AG04450 (cell line): ENCODE measurements around the gene MAPKBP1. TPM values are rescaled to one million over a fixed set of nuclear protein-coding genes. Genes with fewer than 3 reads are reported as not detected.

Source experiments
- CTCF ChIA-PET: fragments of 300-600, 350-600 bp; formaldehyde crosslinking; extraction: SDS; loops from one replicate; lab custom pipeline; 2022; ENCODE audit warnings: antibody characterized with exemption, inconsistent platforms; lab: Charles Lee
- POLR2A ChIA-PET: fragments of 350-600 bp; formaldehyde crosslinking; extraction: SDS; loops from one replicate; lab custom pipeline; 2021; ENCODE audit warnings: antibody characterized with exemption, inconsistent platforms; lab: Yijun Ruan, JAX
- DNase-seq: peaks from one replicate; pipeline ENCODE4 v3.0.0-alpha.2; 2011; ENCODE audit warnings: low read depth, low spot score
- H3K27ac ChIP-seq: one replicate; pipeline ENCODE4 v1.5.1; 2012; ENCODE audit warnings: low read depth, low read length, control low read depth
- H3K27me3 ChIP-seq: one replicate; pipeline ENCODE4 v1.6.0; 2012; ENCODE audit warnings: low read length; ENCODE audit not compliant: control insufficient read depth, insufficient read depth
- H3K4me3 ChIP-seq: 2 replicates; pipeline ENCODE4 v1.5.1; 2011; ENCODE audit warnings: mild to moderate bottlenecking, low read depth, low read length, control low read depth
- H3K9me3 ChIP-seq: 2 replicates; pipeline ENCODE4 v1.5.1; 2012; ENCODE audit warnings: low read length; ENCODE audit not compliant: control insufficient read depth, insufficient read depth
- CTCF ChIP-seq: IDR thresholded peaks from 2 replicates; pipeline ENCODE4 v1.5.1; 2011; ENCODE audit warnings: low read depth, low read length, control low read depth, inconsistent platforms
- polyA plus RNA-seq: library from polyadenylated mRNA; depleted of rRNA; stranded (reverse); fragments of >200 nt; gene quantifications from 2 replicates; pipeline ENCODE4 v1.2.3, GENCODE V29; 2011

Gene MAPKBP1
- polyA plus RNA-seq, 1 experiment: 6.1 TPM

- Histone ChIP-seq H3K9me3 (no peaks in the 10 kb centered on the region), H3K4me3 (no peak overlapping the region), H3K27ac (no peak overlapping the region), H3K27me3 (no peaks in the 10 kb centered on the region)
- CTCF ChIA-PET: no interaction called here
- no peak for TF ChIP-seq CTCF
- no peak for DNase-seq
- POLR2A ChIA-PET: no interaction called here
Observed at GRCh38 chr15:41756198-41756597, 18.1 kb upstream of the MAPKBP1 start.

- TF ChIP-seq CTCF: peak; percentile 75
- no peak overlapping the region for H3K4me3 ChIP-seq
- no peaks in the 10 kb centered on the region for H3K27me3 ChIP-seq
- ChIA-PET POLR2A (interaction anchor here (1.2 kb wide), 1 partner anchor 38 kb away, joined by 8 read pairs; no protein-coding TSS in a partner anchor), CTCF (interaction anchor here (0.6 to 13.1 kb wide), 19 partner anchors 10 to 1183 kb away, joined by 3 to 362 read pairs (median 7); no protein-coding TSS in a partner anchor)
- DNase-seq: peak; percentile 63
- no peaks in the 10 kb centered on the region; the same call in 1 of the 2 replicates for H3K9me3 ChIP-seq
- H3K27ac ChIP-seq: peak overlapping the region; percentile 49
Observed at GRCh38 chr15:41772720-41773331, 1.5 kb upstream of the MAPKBP1 start.

- H3K4me3 ChIP-seq: peak overlapping the region; percentile 86
- TF ChIP-seq CTCF: no peak
- POLR2A ChIA-PET: interaction anchor here (0.8 to 1.2 kb wide), 3 partner anchors 29 to 229 kb away, joined by 3 to 8 read pairs (median 3); partner anchors contain the start of gene RPAP1
- DNase-seq: no peak
- CTCF ChIA-PET: interaction anchor here (0.7 to 13.1 kb wide), 18 partner anchors 9 to 309 kb away, joined by 3 to 362 read pairs (median 8); no protein-coding TSS in a partner anchor
- H3K27ac ChIP-seq: peak overlapping the region; percentile 49
- H3K27me3 ChIP-seq: no peaks in the 10 kb centered on the region
- no peaks in the 10 kb centered on the region; the same call in 1 of the 2 replicates for H3K9me3 ChIP-seq
Observed at GRCh38 chr15:41773332-41773728, 954 bp upstream of the MAPKBP1 start.

GRCh38 chr15:41773729-41774061 lies 589 bp upstream of the MAPKBP1 start:
- CTCF ChIA-PET: interaction anchor here (0.6 to 13.1 kb wide), 26 partner anchors 9 to 308 kb away, joined by 3 to 362 read pairs (median 4); partner anchors contain the start of gene JMJD7
- Histone ChIP-seq H3K27ac (peak overlapping the region; percentile 49), H3K27me3 (no peaks in the 10 kb centered on the region), H3K9me3 (no peaks in the 10 kb centered on the region; the same call in 1 of the 2 replicates), H3K4me3 (peak overlapping the region; percentile 86)
- DNase-seq: no peak
- TF ChIP-seq CTCF: no peak
- POLR2A ChIA-PET: interaction anchor here (0.6 to 1.8 kb wide), 7 partner anchors 28 to 282 kb away, joined by 3 to 8 read pairs (median 3); partner anchors contain the start of gene RPAP1

- CTCF ChIA-PET: interaction anchor here (1.2 to 13.1 kb wide), 11 partner anchors 9 to 129 kb away, joined by 3 to 362 read pairs (median 12); partner anchors contain the start of gene JMJD7
- Histone ChIP-seq H3K9me3 (no peaks in the 10 kb centered on the region; the same call in 1 of the 2 replicates), H3K4me3 (peak overlapping the region; percentile 86), H3K27ac (peak overlapping the region; percentile 49), H3K27me3 (no peaks in the 10 kb centered on the region)
- no peak for DNase-seq
- POLR2A ChIA-PET: interaction anchor here (0.5 to 1.8 kb wide), 3 partner anchors 26 to 818 kb away, joined by 3 to 9 read pairs (median 8); no protein-coding TSS in a partner anchor
- TF ChIP-seq CTCF: no peak
Observed at GRCh38 chr15:41774882-41775417, 666 bp downstream of the MAPKBP1 start.
